Kidney (tissue), 14 donors: ENCODE data around the gene PCGF1. TPM values are rescaled to one million over a fixed set of nuclear protein-coding genes. Genes with fewer than 3 reads are reported as not detected.

Source experiments
- DNase-seq, 5 donors: peaks; one replicate each; pipeline ENCODE4 v3.0.0-alpha.2; 2013 to 2020
- FAIRE-seq: peaks from 2 replicates; lab custom pipeline; 2012; peaks lifted over from hg19 to GRCh38; lab: Jason Lieb, UNC
- H3K27ac ChIP-seq, 2 donors: one replicate each; pipeline ENCODE4 v1.7.0; 2013; ENCODE audit warnings: low read depth in 2 of 2, low read length in 2 of 2, inconsistent platforms in 1 of 2
- H3K27me3 ChIP-seq: one replicate; pipeline ENCODE4 v1.7.1; 2013; ENCODE audit warnings: low read length, inconsistent platforms; ENCODE audit not compliant: control insufficient read depth, insufficient read depth
- H3K36me3 ChIP-seq, 3 donors: one replicate each; pipeline versions ENCODE4 v1.7.0 to v1.7.1; 2013; ENCODE audit warnings: low read length in 3 of 3, control low read depth in 1 of 3, inconsistent platforms in 1 of 3; ENCODE audit not compliant: insufficient read depth in 3 of 3, control insufficient read depth in 2 of 3
- H3K4me1 ChIP-seq, 3 donors: one replicate each; pipeline versions ENCODE4 v1.7.0 to v1.7.1; 2013; ENCODE audit warnings: low read length in 3 of 3, inconsistent platforms in 1 of 3, low read depth in 1 of 3; ENCODE audit not compliant: control insufficient read depth in 2 of 3, insufficient read depth in 2 of 3
- H3K4me3 ChIP-seq, 3 donors: one replicate each; pipeline versions ENCODE4 v1.7.0 to v1.8.1; 2013; ENCODE audit warnings: low read length in 3 of 3, control low read depth in 1 of 3, inconsistent platforms in 1 of 3
- H3K9ac ChIP-seq, 3 donors: one replicate each; pipeline versions ENCODE4 v1.7.0 to v1.7.1; 2013; ENCODE audit warnings: low read length in 3 of 3, control low read depth in 1 of 3, inconsistent platforms in 1 of 3
- H3K9me3 ChIP-seq, 3 donors: one replicate each; pipeline versions ENCODE4 v1.7.0 to v1.7.1; 2013; ENCODE audit warnings: low read length in 3 of 3, control low read depth in 1 of 3, inconsistent platforms in 1 of 3; ENCODE audit not compliant: control insufficient read depth in 2 of 3, insufficient read depth in 1 of 3
- intact Hi-C: fragments of 100-400 bp; cut with DNase I; formaldehyde crosslinking; loops from one replicate; pipeline ENCODE4 v1.11.1; 2022
- polyA plus RNA-seq: library from polyadenylated mRNA; stranded (reverse); fragments of 350-450 nt; fragmentation: Illumina TruSeq; extraction: RNeasy Lipid Tissue Mini Kit (QIAGEN cat#74804); gene quantifications from one replicate; pipeline ENCODE4 v1.2.3, GENCODE V29; 2014; ENCODE audit warnings: low read depth, low replicate concordance; ENCODE audit not compliant: insufficient read depth
- total RNA-seq: library from RNA; stranded (reverse); fragmentation: NEBNext Ultra II Directional; extraction: Animal tissue kit (Norgen Biotek cat#: 25700); gene quantifications from one replicate; pipeline ENCODE4 v1.2.1, GENCODE V29; 2021
- TF ChIP-seq, protein P1 (sequence below): IDR thresholded peaks from 3 replicates; pipeline ENCODE4 v1.5.1; 2012; ENCODE audit warnings: mild to moderate bottlenecking, moderate library complexity, borderline replicate concordance; ENCODE audit not compliant: insufficient read depth; ENCODE audit errors: extremely low read depth
- donor health status: control.
- donor health status: control.
- donor health status: control.
- donor health status: control.
- donor health status: control.
- donor health status: DM: yes; HTN: yes; CAD: no.
- donor health status: Normal renal cell carcinoma (clear cell type).

PCGF1 gene
- total and polyA plus RNA-seq, 2 donors from 2014 or later = 20.1 to 20.7 TPM

DNA sequence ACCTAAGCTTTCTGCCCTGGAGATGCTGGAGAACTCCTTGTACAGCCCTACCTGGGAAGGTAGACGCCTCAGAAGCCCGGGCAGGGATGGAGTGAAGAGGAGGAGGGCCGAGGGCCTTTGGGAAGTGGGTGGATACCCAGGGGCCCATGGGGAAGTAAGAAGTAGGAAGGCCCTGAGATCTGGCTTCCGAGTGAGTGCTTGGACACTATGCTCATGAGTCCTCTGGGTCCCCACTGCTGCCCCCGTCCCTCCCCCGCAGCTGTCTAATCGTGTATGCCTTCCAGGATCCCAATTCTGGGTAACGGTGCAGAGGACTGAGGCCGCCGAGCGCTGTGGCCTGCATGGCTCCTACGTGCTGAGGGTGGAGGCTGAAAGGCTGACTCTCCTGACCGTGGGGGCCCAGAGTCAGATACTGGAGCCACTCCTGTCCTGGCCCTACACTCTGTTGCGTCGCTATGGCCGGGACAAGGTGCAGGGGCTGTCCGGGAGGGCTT is 48.2 kb upstream of the PCGF1 start:
- FAIRE-seq (no peak), DNase-seq (peak in 2 of 5 donors; percentile 8 to 52)
- Histone ChIP-seq H3K4me1 (peaks cover 0 to 3% (median 0%) of the 10 kb centered on the region in 3 donors), H3K27me3 (no peaks in the 10 kb centered on the region), H3K27ac (no peak overlapping the region), H3K9ac (no peak overlapping the region), H3K4me3 (peak overlapping the region in 1 of 3 donors; percentile 84), H3K9me3 (no peaks in the 10 kb centered on the region), H3K36me3 (no peaks in the 10 kb centered on the region)
- intact Hi-C loops = no loop called here
- TF ChIP-seq, protein P1, sequence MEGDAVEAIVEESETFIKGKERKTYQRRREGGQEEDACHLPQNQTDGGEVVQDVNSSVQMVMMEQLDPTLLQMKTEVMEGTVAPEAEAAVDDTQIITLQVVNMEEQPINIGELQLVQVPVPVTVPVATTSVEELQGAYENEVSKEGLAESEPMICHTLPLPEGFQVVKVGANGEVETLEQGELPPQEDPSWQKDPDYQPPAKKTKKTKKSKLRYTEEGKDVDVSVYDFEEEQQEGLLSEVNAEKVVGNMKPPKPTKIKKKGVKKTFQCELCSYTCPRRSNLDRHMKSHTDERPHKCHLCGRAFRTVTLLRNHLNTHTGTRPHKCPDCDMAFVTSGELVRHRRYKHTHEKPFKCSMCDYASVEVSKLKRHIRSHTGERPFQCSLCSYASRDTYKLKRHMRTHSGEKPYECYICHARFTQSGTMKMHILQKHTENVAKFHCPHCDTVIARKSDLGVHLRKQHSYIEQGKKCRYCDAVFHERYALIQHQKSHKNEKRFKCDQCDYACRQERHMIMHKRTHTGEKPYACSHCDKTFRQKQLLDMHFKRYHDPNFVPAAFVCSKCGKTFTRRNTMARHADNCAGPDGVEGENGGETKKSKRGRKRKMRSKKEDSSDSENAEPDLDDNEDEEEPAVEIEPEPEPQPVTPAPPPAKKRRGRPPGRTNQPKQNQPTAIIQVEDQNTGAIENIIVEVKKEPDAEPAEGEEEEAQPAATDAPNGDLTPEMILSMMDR = no peak

DNA sequence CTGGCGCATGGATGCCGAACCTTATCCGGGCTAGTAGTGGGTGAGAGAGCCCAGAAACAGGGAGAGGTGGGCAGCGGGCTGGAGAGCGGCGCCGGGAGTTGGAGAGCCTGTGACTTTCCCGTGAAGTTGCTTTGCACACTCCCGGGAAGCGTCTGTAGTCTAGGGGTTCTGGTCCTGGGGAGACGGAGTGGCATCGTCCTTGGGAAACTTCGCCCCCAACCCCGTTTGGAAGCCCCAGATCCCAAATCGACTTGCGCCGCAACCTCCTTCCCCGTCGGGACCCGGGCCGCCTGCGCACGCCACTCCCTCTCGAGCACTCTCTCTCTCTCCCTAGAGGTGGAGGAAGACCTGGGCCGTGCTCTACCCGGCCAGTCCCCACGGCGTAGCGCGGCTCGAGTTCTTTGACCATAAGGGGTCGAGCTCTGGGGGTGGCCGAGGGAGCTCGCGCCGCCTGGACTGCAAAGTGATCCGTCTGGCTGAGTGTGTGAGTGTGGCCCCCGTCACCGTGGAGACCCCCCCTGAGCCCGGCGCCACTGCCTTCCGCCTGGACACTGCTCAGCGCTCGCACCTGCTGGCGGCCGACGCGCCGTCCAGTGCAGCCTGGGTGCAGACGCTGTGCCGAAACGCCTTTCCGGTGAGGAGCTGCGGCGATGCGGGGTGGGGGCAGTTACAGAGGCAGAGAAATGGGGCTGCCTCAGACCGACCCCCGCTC is 47.5 kb upstream of the PCGF1 start:
- intact Hi-C loops = no loop called here

DNA sequence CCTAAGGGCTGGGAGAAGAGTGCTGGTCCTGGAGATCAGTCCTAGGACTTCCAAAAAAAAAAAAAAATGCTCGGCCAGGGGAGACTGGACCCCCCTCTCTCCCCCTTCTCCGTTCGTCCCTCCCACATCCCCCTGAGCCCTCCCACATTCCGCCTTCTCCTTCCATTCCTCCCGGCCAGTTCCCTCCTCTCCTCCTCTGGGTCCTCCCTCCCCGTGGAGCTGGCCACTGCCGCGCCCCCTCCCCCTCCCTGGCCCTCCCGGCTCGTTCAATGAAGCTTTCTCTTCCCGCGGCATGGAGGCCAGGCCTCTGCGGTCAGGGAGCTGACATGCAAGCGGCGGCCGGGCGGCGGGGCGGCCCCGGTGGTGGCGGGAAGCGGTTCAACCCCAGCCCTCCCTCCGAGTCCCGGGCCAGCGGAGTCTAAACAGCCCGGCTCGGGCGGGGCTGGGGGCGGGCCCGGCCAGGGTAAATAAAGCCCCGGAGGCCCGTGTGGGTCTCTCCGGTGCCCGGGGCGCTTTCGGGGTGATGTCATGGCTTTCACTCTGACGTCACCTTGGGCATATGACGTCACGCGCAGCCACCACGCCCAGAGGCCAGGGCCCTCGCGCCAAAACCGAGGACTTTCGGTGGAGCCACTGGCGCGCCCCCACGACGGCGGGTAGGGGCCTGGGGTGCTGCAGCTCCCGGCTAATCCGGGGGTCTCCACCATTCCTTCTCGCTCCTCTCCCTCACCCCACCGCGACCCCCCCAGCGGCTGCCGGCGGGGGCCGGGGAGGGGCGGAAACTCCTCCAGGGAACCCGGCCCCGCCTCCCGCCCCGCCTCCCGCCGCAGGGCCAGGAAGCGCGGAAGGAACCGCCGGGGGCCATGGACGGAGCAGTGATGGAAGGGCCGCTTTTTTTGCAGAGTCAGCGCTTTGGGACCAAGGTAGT is 46.7 kb upstream of the PCGF1 start, which contains the start of the genes DOK1 and LOXL3:
Gene DOK1, plus strand, starts transcription at position 829 of the 928 bp plus-strand sequence. Its CDS starts 35 bp downstream, at position 864.
Gene LOXL3, minus strand, starts transcription at position 51 of the 928 bp plus-strand sequence. CDS start 1,308 bp downstream, outside the sequence.
- Histone ChIP-seq H3K4me3 (peak within 1 kb of the TSS; percentile 80 to 84 (median 80)), H3K27ac (peak within 1 kb of the TSS; percentile 53 to 71), H3K4me1 (peaks cover 0 to 7% (median 0%) of the 10 kb centered on the region in 3 donors), H3K9me3 (no peaks in the 10 kb centered on the region), H3K36me3 (no peaks in the 10 kb centered on the region), H3K27me3 (no peaks in the 10 kb centered on the region), H3K9ac (peak within 1 kb of the TSS; percentile 29 to 73 (median 69))
- DNase-seq (peak; percentile 93 to 97 (median 95)), FAIRE-seq (no peak)
- TF ChIP-seq, protein P1 = no peak
- intact Hi-C loops = no loop called here

More for the DNA sequence above, 47.5 kb upstream of the PCGF1 start:
- DNase-seq (peak in 4 of 5 donors; percentile 67 to 85 (median 76)), FAIRE-seq (no peak)
- peaks cover 0 to 3% (median 0%) of the 10 kb centered on the region in 3 donors for H3K4me1 ChIP-seq
- peak overlapping the region; percentile 78 to 84 (median 80) for H3K4me3 ChIP-seq
- no peaks in the 10 kb centered on the region for H3K9me3 ChIP-seq
- no peaks in the 10 kb centered on the region for H3K36me3 ChIP-seq
- peak overlapping the region in 1 of 2 donors; percentile 51 for H3K27ac ChIP-seq
- H3K9ac ChIP-seq = peak overlapping the region; percentile 29 to 73 (median 63)
- TF ChIP-seq, protein P1 = no peak
- H3K27me3 ChIP-seq = no peaks in the 10 kb centered on the region
